Fibroblast of lung (primary cell): ENCODE data around the gene RMDN2.

Experiments
- EZH2 ChIP-seq: IDR thresholded peaks from 2 replicates; pipeline ENCODE4 v1.5.1; 2012; ENCODE audit warnings: low read length, control low read depth, mild to moderate bottlenecking; ENCODE audit errors: missing control alignments
- TF ChIP-seq, protein P1 (sequence below), 2 donors: IDR thresholded peaks in 1 of 2; conservative IDR thresholded peaks in 1 of 2; 1 replicate in 1 of 2; 2 replicates in 1 of 2; pipeline ENCODE4 v1.5.1; 2011 to 2012; ENCODE audit warnings: low read length in 2 of 2, control low read depth in 1 of 2, inconsistent platforms in 1 of 2, low read depth in 1 of 2, mild to moderate bottlenecking in 1 of 2

GRCh38 chr2:38037325-38037724, 112.2 kb downstream of the RMDN2 start:
- TF ChIP-seq, protein P1, sequence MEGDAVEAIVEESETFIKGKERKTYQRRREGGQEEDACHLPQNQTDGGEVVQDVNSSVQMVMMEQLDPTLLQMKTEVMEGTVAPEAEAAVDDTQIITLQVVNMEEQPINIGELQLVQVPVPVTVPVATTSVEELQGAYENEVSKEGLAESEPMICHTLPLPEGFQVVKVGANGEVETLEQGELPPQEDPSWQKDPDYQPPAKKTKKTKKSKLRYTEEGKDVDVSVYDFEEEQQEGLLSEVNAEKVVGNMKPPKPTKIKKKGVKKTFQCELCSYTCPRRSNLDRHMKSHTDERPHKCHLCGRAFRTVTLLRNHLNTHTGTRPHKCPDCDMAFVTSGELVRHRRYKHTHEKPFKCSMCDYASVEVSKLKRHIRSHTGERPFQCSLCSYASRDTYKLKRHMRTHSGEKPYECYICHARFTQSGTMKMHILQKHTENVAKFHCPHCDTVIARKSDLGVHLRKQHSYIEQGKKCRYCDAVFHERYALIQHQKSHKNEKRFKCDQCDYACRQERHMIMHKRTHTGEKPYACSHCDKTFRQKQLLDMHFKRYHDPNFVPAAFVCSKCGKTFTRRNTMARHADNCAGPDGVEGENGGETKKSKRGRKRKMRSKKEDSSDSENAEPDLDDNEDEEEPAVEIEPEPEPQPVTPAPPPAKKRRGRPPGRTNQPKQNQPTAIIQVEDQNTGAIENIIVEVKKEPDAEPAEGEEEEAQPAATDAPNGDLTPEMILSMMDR (conservative IDR thresholded peaks at IDR 0.05 in 1 of 2, IDR thresholded peaks at IDR 0.05 in 1 of 2; ENCODE audit: low read depth in 1 of 2, low read length in 2 of 2): no peak
- no peak for TF ChIP-seq EZH2
